UCSD-AML1 (cell line): Measurements from ENCODE around the gene MYEOV.

ENCODE experiments used
- DNase-seq: peaks from one replicate; lab custom pipeline; 2025; ENCODE audit not compliant: unreplicated experiment; lab: John Stamatoyannopoulos, UW

Gene MYEOV

GRCh38 chr11:69339041-69339733 lies 45.2 kb downstream of the MYEOV start:
- no peak for DNase-seq

GRCh38 chr11:69339983-69340565 lies 46.1 kb downstream of the MYEOV start:
- no peak for DNase-seq

GRCh38 chr11:69342588-69343330 lies 48.8 kb downstream of the MYEOV start:
- no peak for DNase-seq

- no peak for DNase-seq
These were observed 49.7 kb downstream of the MYEOV start for GRCh38 chr11:69343401-69344321.

GRCh38 chr11:69344570-69345145 lies 50.7 kb downstream of the MYEOV start:
- no peak for DNase-seq
